Eye (tissue), 1 donor: ENCODE data around the gene TIGD7.

ENCODE experiments used
- DNase-seq: peaks from one replicate; pipeline ENCODE4 v3.0.0-alpha.2; 2015

TIGD7 gene

GRCh38 chr16:3305109-3306068 is at the start of gene TIGD7, which contains the start of gene ZNF75A:
Gene TIGD7 (minus strand): TSS chr16:3305430. CDS start chr16:3300614, 4,816 bp downstream.
Gene ZNF75A (plus strand): TSS chr16:3305497. CDS start chr16:3308429, 2,932 bp downstream.
- DNase-seq: peak; percentile 96

- no peak for DNase-seq
Observed at GRCh38 chr16:3349175-3349574, 43.9 kb upstream of the TIGD7 start.

- DNase-seq: no peak
Observed at GRCh38 chr16:3348547-3349167, 43.4 kb upstream of the TIGD7 start.

- no peak for DNase-seq
Observed at GRCh38 chr16:3347586-3347985, 42.4 kb upstream of the TIGD7 start.

- DNase-seq: no peak
Observed at GRCh38 chr16:3346041-3346440, 40.8 kb upstream of the TIGD7 start.

- no peak for DNase-seq
Observed at GRCh38 chr16:3328643-3329042, 23.4 kb upstream of the TIGD7 start.

- DNase-seq: no peak
Observed at GRCh38 chr16:3328104-3328503, 22.9 kb upstream of the TIGD7 start.

- no peak for DNase-seq
Observed at GRCh38 chr16:3327514-3327913, 22.3 kb upstream of the TIGD7 start.

- no peak for DNase-seq
Observed at GRCh38 chr16:3321816-3322215, 16.6 kb upstream of the TIGD7 start.

- peak; percentile 47 for DNase-seq
Observed at GRCh38 chr16:3317315-3317999, 12.2 kb upstream of the TIGD7 start.

GRCh38 chr16:3311496-3311895 is 6.3 kb upstream of the TIGD7 start:
- DNase-seq: no peak

GRCh38 chr16:3306078-3306477 is 848 bp upstream of the TIGD7 start:
- DNase-seq: no peak

- DNase-seq: no peak
Observed at GRCh38 chr16:3304370-3304769, 860 bp downstream of the TIGD7 start.

GRCh38 chr16:3295783-3296182 is 9.4 kb downstream of the TIGD7 start:
- no peak for DNase-seq

- DNase-seq: no peak
Observed at GRCh38 chr16:3295209-3295608, 10.0 kb downstream of the TIGD7 start.

GRCh38 chr16:3292604-3293003 is 12.6 kb downstream of the TIGD7 start:
- DNase-seq: no peak

GRCh38 chr16:3289998-3290673 is 15.1 kb downstream of the TIGD7 start:
- DNase-seq: no peak

- no peak for DNase-seq
Observed at GRCh38 chr16:3285131-3285530, 20.1 kb downstream of the TIGD7 start.

GRCh38 chr16:3283543-3284447 is 21.4 kb downstream of the TIGD7 start:
- no peak for DNase-seq

GRCh38 chr16:3282730-3283542 is 22.3 kb downstream of the TIGD7 start, which contains the start of gene ZNF263:
Gene ZNF263 (plus strand): TSS chr16:3283491. CDS start chr16:3283819, 328 bp downstream.
- peak; percentile 99 for DNase-seq
